ENCODE data around the gene RPLP1.

DNA sequence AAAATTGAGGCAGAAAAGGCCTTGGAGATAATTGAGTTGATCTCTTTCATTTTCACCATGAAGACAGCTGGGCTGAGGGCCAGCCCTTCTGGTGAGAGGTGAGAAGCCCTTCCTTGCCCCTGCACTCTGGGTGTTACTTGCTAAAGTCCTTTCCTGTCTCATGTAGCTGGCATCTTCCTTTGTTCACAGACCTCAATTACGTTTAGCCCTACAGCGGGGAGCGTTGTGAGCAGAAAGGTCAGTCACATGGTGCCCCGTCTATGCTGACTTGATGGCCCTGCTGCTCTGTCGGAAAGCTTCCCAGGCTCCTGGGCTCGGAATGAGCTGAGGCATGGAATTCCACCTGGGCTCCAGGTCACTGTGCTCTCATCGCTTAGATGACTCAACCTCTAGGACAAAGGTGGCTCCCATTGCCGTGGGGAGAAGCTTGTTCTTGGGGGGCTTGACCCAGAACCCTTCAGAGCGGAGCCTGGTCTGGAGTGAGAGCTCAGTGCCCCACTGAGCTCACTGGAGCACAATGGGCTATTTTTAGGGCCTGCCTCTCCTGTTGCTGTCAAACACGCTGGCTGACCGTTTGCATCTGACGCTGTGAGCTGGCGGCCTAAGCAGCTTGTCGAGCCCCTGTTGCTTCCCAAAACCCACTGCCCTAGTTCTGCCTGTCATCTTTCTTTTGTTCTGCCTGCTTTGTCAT lies 47.0 kb downstream of the RPLP1 start:
- TF ChIP-seq, protein P1, sequence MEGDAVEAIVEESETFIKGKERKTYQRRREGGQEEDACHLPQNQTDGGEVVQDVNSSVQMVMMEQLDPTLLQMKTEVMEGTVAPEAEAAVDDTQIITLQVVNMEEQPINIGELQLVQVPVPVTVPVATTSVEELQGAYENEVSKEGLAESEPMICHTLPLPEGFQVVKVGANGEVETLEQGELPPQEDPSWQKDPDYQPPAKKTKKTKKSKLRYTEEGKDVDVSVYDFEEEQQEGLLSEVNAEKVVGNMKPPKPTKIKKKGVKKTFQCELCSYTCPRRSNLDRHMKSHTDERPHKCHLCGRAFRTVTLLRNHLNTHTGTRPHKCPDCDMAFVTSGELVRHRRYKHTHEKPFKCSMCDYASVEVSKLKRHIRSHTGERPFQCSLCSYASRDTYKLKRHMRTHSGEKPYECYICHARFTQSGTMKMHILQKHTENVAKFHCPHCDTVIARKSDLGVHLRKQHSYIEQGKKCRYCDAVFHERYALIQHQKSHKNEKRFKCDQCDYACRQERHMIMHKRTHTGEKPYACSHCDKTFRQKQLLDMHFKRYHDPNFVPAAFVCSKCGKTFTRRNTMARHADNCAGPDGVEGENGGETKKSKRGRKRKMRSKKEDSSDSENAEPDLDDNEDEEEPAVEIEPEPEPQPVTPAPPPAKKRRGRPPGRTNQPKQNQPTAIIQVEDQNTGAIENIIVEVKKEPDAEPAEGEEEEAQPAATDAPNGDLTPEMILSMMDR (IDR thresholded peaks at IDR 0.05): no peak
- no peak for TF ChIP-seq POLR2A (IDR thresholded peaks at IDR 0.05)

Data from lower leg skin (tissue), 3 donors.